Measurements from ENCODE around the gene DUOXA2. TPM values are rescaled to one million over a fixed set of nuclear protein-coding genes. Genes with fewer than 3 reads are reported as not detected.
A peak's percentile ranks its signal among the peaks of the same experiment; 100 is the strongest.

DUOXA2 gene
- total RNA-seq, 1 donor from 2014 or later = not detected

GRCh38 chr15:45148076-45149059, 34.2 kb downstream of the DUOXA2 start:
- ATAC-seq = no peak

GRCh38 chr15:45149060-45149459, 34.9 kb downstream of the DUOXA2 start:
- intact Hi-C loops (cut with DNase I) = no loop called here
- DNase-seq (ENCODE audit: missing footprints) (no peak), ATAC-seq (no peak)

More at GRCh38 chr15:45148076-45149059, 34.2 kb downstream of the DUOXA2 start:
- no peak for DNase-seq (ENCODE audit: missing footprints)
- intact Hi-C loops (cut with DNase I) = no loop called here

- ATAC-seq (no peak), DNase-seq (ENCODE audit: missing footprints) (no peak)
- intact Hi-C loops (cut with DNase I) = no loop called here
Measured at GRCh38 chr15:45150481-45150880, 36.4 kb downstream of the DUOXA2 start.

GRCh38 chr15:45150997-45151396, 36.9 kb downstream of the DUOXA2 start:
- intact Hi-C loops (cut with DNase I) = no loop called here
- no peak for ATAC-seq
- no peak for DNase-seq (ENCODE audit: missing footprints)

GRCh38 chr15:45151998-45152828, 38.1 kb downstream of the DUOXA2 start:
- ATAC-seq (no peak), DNase-seq (ENCODE audit: missing footprints) (no peak)
- intact Hi-C loops (cut with DNase I) = no loop called here

GRCh38 chr15:45155739-45156138, 41.6 kb downstream of the DUOXA2 start:
- DNase-seq (ENCODE audit: missing footprints) = no peak
- ATAC-seq = no peak
- intact Hi-C loops (cut with DNase I) = no loop called here

GRCh38 chr15:45156744-45157455, 42.8 kb downstream of the DUOXA2 start:
- DNase-seq (ENCODE audit: missing footprints) = no peak
- intact Hi-C loops (cut with DNase I) = no loop called here
- no peak for ATAC-seq

GRCh38 chr15:45157974-45158373, 43.8 kb downstream of the DUOXA2 start:
- intact Hi-C loops (cut with DNase I) = no loop called here
- ATAC-seq = no peak
- DNase-seq (ENCODE audit: missing footprints) = peak; percentile 25

- DNase-seq (ENCODE audit: missing footprints) (no peak), ATAC-seq (no peak)
- intact Hi-C loops (cut with DNase I) = loop anchor here (10.0 kb wide), 1 partner anchor 293 kb away; no protein-coding TSS in a partner anchor
Measured at GRCh38 chr15:45161666-45162065, 47.5 kb downstream of the DUOXA2 start.

- ATAC-seq = peak; percentile 69
- intact Hi-C loops (cut with DNase I) = loop anchor here (10.0 kb wide), 1 partner anchor 292 kb away; no protein-coding TSS in a partner anchor
Measured at GRCh38 chr15:45162771-45163507, 48.8 kb downstream of the DUOXA2 start.

GRCh38 chr15:45163508-45163856, 49.4 kb downstream of the DUOXA2 start:
- intact Hi-C loops (cut with DNase I) = loop anchor here (10.0 kb wide), 1 partner anchor 291 kb away; no protein-coding TSS in a partner anchor
- ATAC-seq = no peak
- no peak for DNase-seq (ENCODE audit: missing footprints)

More at GRCh38 chr15:45162771-45163507, 48.8 kb downstream of the DUOXA2 start:
- peak; percentile 84 for DNase-seq (ENCODE audit: missing footprints)

GRCh38 chr15:45164914-45165313, 50.8 kb downstream of the DUOXA2 start:
- ATAC-seq (no peak), DNase-seq (ENCODE audit: missing footprints) (no peak)
- intact Hi-C loops (cut with DNase I) = loop anchor here (10.0 kb wide), 1 partner anchor 290 kb away; no protein-coding TSS in a partner anchor

GRCh38 chr15:45165536-45165935, 51.4 kb downstream of the DUOXA2 start:
- no peak for ATAC-seq
- DNase-seq (ENCODE audit: missing footprints) = no peak
- intact Hi-C loops (cut with DNase I) = loop anchor here (10.0 kb wide), 1 partner anchor 289 kb away; no protein-coding TSS in a partner anchor

- intact Hi-C loops (cut with DNase I) = loop anchor here (1.0 to 10.0 kb wide), 3 partner anchors 31 to 288 kb away; a partner anchor contains a TSS
- ATAC-seq (peak; percentile 85), DNase-seq (ENCODE audit: missing footprints) (peak; percentile 95)
Measured at GRCh38 chr15:45166834-45167630, 52.9 kb downstream of the DUOXA2 start.

GRCh38 chr15:45167631-45168205, 53.6 kb downstream of the DUOXA2 start:
- no peak for DNase-seq (ENCODE audit: missing footprints)
- ATAC-seq = no peak
- intact Hi-C loops (cut with DNase I) = loop anchor here (1.0 to 10.0 kb wide), 3 partner anchors 31 to 287 kb away; a partner anchor contains a TSS
